Panc1 (cell line): Measurements from ENCODE around the gene ACSS3. TPM values are rescaled to one million over a fixed set of nuclear protein-coding genes. Genes with fewer than 3 reads are reported as not detected.
"Not testable (repeated sequence)": the region's sequence is repeated elsewhere in the genome, so short reads cannot be mapped to it uniquely, and the experiment has no call there.

Source experiments
- ATAC-seq: fragments of 200-7000 bp; cut with Tn5 transposase; 2 replicates; pipeline ENCODE4 v1.9.1; 2020; ENCODE audit warnings: mild to moderate bottlenecking, moderate library complexity
- BruUV-seq: library from RNA; stranded (reverse); fragments of 400-500 nt; replicated peaks from 2 replicates; lab custom pipeline; 2021; lab: Mats Ljungman, UMichigan
- CTCF ChIA-PET: fragments of 300-600 bp; sonication (Branson Sonifier 250); formaldehyde crosslinking; loops from one replicate; lab custom pipeline; 2022; ENCODE audit warnings: antibody characterized with exemption; lab: Charles Lee
- POLR2A ChIA-PET: fragments of 300-600 bp; sonication (Branson Sonifier 250); formaldehyde crosslinking; loops from one replicate; lab custom pipeline; 2022; ENCODE audit warnings: antibody characterized with exemption; lab: Charles Lee
- DNase-seq: peaks from one replicate; pipeline ENCODE4 v3.0.0-alpha.2; 2010; ENCODE audit warnings: low read depth, low spot score
- H3K27ac ChIP-seq: 2 replicates; pipeline ENCODE4 v1.5.1; 2011; ENCODE audit warnings: mild to moderate bottlenecking, low read length, inconsistent platforms
- H3K27me3 ChIP-seq: fragments of 200-500 bp; sonication (Bioruptor generic); 2 replicates; pipeline ENCODE4 v1.6.0; 2014; ENCODE audit warnings: low read length, inconsistent platforms; ENCODE audit not compliant: control insufficient read depth, insufficient read depth
- H3K36me3 ChIP-seq: fragments of 200-500 bp; sonication (Bioruptor generic); 2 replicates; pipeline ENCODE4 v1.5.1; 2014; ENCODE audit warnings: inconsistent platforms, mild to moderate bottlenecking, low read length, moderate library complexity; ENCODE audit not compliant: control insufficient read depth, insufficient read depth
- H3K4me1 ChIP-seq: 2 replicates; pipeline ENCODE4 v1.5.1; 2011; ENCODE audit warnings: inconsistent platforms, mild to moderate bottlenecking, low read length, moderate library complexity; ENCODE audit not compliant: control insufficient read depth, insufficient read depth
- H3K4me3 ChIP-seq, 2 experiments: 2 replicates each; pipeline ENCODE4 v1.5.1; 2011 to 2012; ENCODE audit warnings: low read depth in 2 of 2, low read length in 2 of 2, mild to moderate bottlenecking in 2 of 2, inconsistent platforms in 1 of 2, moderate library complexity in 1 of 2
- H3K9me3 ChIP-seq: fragments of 200-500 bp; sonication (Bioruptor generic); 2 replicates; pipeline ENCODE4 v1.5.1; 2014; ENCODE audit warnings: low read depth, mild to moderate bottlenecking, inconsistent platforms, low read length, moderate library complexity; ENCODE audit not compliant: control insufficient read depth, insufficient read depth
- CTCF ChIP-seq: fragments of 450-650 bp; IDR thresholded peaks from 2 replicates; pipeline ENCODE4 v1.5.1; 2017; ENCODE audit warnings: mild to moderate bottlenecking
- POLR2AphosphoS5 ChIP-seq: IDR thresholded peaks from 2 replicates; pipeline ENCODE4 v1.6.1; 2012; ENCODE audit warnings: mild to moderate bottlenecking, low read depth, low read length, moderate library complexity
- REST ChIP-seq, 2 experiments: IDR thresholded peaks; 2 replicates each; pipeline ENCODE4 v1.6.1; 2011 to 2012; ENCODE audit warnings: low read depth in 2 of 2, control low read depth in 1 of 2, low read length in 1 of 2, mild to moderate bottlenecking in 1 of 2, moderate library complexity in 1 of 2; ENCODE audit not compliant: insufficient read depth in 1 of 2
- SIN3A ChIP-seq: IDR thresholded peaks from 2 replicates; pipeline ENCODE4 v1.6.1; 2012; ENCODE audit warnings: low read depth, mild to moderate bottlenecking, low read length, moderate library complexity, borderline replicate concordance; ENCODE audit not compliant: insufficient read depth
- TCF7L2 ChIP-seq: IDR thresholded peaks from 2 replicates; pipeline ENCODE4 v1.6.1; 2011; ENCODE audit warnings: mild to moderate bottlenecking, low read depth, low read length, inconsistent platforms
- in situ Hi-C: cut with HindIII; loops from 2 replicates; pipeline ENCODE4 v1.10.0; 2016; ENCODE audit warnings: low sequenced_read_pairs, low pct_unique_long_range_greater_than_20kb
- intact Hi-C: fragments of 100-400 bp; cut with micrococcal nuclease; formaldehyde crosslinking; loops from one replicate; pipeline ENCODE4 v1.10.0; 2022; ENCODE audit not compliant: unreplicated experiment
- total RNA-seq: library from RNA; stranded (reverse); gene quantifications from one replicate; pipeline ENCODE4 v1.2.1, GENCODE V29; 2021; ENCODE audit not compliant: unreplicated experiment

The ACSS3 gene
- total RNA-seq, 1 experiment from 2014 or later: 0.10 TPM

GRCh38 chr12:81209012-81209411 lies 131.1 kb downstream of the ACSS3 start:
- Histone ChIP-seq H3K27me3 (no peaks in the 10 kb centered on the region), H3K9me3 (no peaks in the 10 kb centered on the region), H3K4me1 (no peaks in the 10 kb centered on the region; the same call in 1 of the 2 replicates), H3K4me3 (no peak overlapping the region), H3K27ac (no peak overlapping the region), H3K36me3 (no peaks in the 10 kb centered on the region)
- in situ Hi-C loops: no loop called here
- POLR2A ChIA-PET: no interaction called here
- intact Hi-C loops: no loop called here
- DNase-seq: no peak
- CTCF ChIA-PET: no interaction called here
- BruUV-seq: no TSS peak
- TF ChIP-seq REST (IDR thresholded peaks at IDR 0.05; ENCODE audit: insufficient read depth in 1 of 2, low read depth in 2 of 2, low read length in 1 of 2): no peak
- TF ChIP-seq SIN3A: no peak
- no peak for TF ChIP-seq TCF7L2
- no peak for TF ChIP-seq CTCF
- no peak for ATAC-seq

- ATAC-seq, in situ Hi-C loops, H3K4me3 ChIP-seq, BruUV-seq, H3K27me3 ChIP-seq, POLR2A ChIA-PET, CTCF ChIA-PET, intact Hi-C loops, H3K4me1 ChIP-seq, H3K9me3 ChIP-seq, H3K36me3 ChIP-seq, H3K27ac ChIP-seq: not testable (repeated sequence)
- DNase-seq: peak; percentile 50
Measured at GRCh38 chr12:81209772-81210225, 131.9 kb downstream of the ACSS3 start.

GRCh38 chr12:81211306-81211705 lies 133.4 kb downstream of the ACSS3 start:
- intact Hi-C loops: no loop called here
- POLR2A ChIA-PET: no interaction called here

More at GRCh38 chr12:81211306-81211705, 133.4 kb downstream of the ACSS3 start:
- Histone ChIP-seq H3K27me3 (no peaks in the 10 kb centered on the region), H3K36me3 (no peaks in the 10 kb centered on the region), H3K4me3 (no peak overlapping the region), H3K9me3 (no peaks in the 10 kb centered on the region), H3K4me1 (no peaks in the 10 kb centered on the region; the same call in 1 of the 2 replicates), H3K27ac (no peak overlapping the region)
- TF ChIP-seq POLR2AphosphoS5 (no peak), SIN3A (no peak), TCF7L2 (no peak), CTCF (no peak), REST (IDR thresholded peaks at IDR 0.05; ENCODE audit: insufficient read depth in 1 of 2, low read depth in 2 of 2, low read length in 1 of 2) (no peak)
- CTCF ChIA-PET: no interaction called here
- ATAC-seq: no peak
- DNase-seq: no peak
- no TSS peak for BruUV-seq
- in situ Hi-C loops: no loop called here
